HG03095 (cell line): ENCODE data around the gene FSHR.

ENCODE experiments used
- ATAC-seq: cut with Tn5 transposase; IDR thresholded peaks from one replicate; pipeline ENCODE4 v1.9.1; 2021; ENCODE audit warnings: moderate library complexity; ENCODE audit not compliant: unreplicated experiment

The FSHR gene

GRCh38 chr2:48915227-48915626, 239.1 kb downstream of the FSHR start:
- ATAC-seq = no peak

DNA sequence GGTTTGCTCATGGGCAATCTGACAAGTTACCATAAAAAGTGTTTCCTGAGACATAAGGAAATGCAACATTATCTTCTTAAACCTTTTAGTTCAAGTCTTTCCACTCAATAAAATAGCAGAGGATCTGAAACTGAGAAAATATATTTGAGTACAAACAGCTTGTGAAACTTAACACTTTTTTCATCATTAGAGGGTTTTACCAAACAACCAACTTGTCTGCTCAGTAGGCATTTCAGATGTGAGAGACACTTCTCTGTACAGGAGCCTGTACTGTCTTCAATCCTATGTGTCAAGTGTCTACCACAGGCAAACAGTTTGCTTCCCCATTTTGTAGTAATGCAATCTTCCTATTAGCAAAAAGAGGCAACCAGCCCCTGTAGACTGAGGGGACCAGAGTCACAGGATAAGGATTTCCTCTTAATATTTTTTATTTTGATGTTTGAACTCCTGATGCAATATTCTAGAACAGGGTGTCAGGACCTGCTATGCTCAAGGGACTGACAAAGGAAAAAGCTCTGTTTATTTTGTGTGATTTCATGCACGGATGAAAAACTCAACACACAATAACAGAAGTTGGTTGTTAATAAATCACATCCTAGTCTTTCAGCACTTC, 239.7 kb downstream of the FSHR start:
- ATAC-seq = no peak
